GM12874 (cell line): Measurements from ENCODE around the gene FILIP1L.

Experiments
- CTCF ChIP-seq: IDR thresholded peaks from 2 replicates; pipeline ENCODE4 v1.5.1; 2011; ENCODE audit warnings: low read depth, mild to moderate bottlenecking, control low read depth, low read length, moderate library complexity; ENCODE audit not compliant: insufficient read depth

Gene FILIP1L

GRCh38 chr3:100087198-100087597 is 27.1 kb downstream of the FILIP1L start:
- TF ChIP-seq CTCF: no peak

- no peak for TF ChIP-seq CTCF
Measured at GRCh38 chr3:100086401-100086800, 27.9 kb downstream of the FILIP1L start.

GRCh38 chr3:100084100-100084806 is 30.0 kb downstream of the FILIP1L start:
- no peak for TF ChIP-seq CTCF

- TF ChIP-seq CTCF: no peak
Measured at GRCh38 chr3:100083209-100083608, 31.1 kb downstream of the FILIP1L start.

- no peak for TF ChIP-seq CTCF
Measured at GRCh38 chr3:100082714-100083113, 31.6 kb downstream of the FILIP1L start.

GRCh38 chr3:100081986-100082692 is 32.2 kb downstream of the FILIP1L start:
- no peak for TF ChIP-seq CTCF

GRCh38 chr3:100081311-100081710 is 33.0 kb downstream of the FILIP1L start:
- TF ChIP-seq CTCF: no peak
